HG02610 (cell line): ENCODE measurements around the gene DLGAP1.

Experiments
- ATAC-seq: cut with Tn5 transposase; IDR thresholded peaks from one replicate; pipeline ENCODE4 v1.9.1; 2021; ENCODE audit warnings: mild to moderate bottlenecking, moderate library complexity; ENCODE audit not compliant: unreplicated experiment

The DLGAP1 gene

GRCh38 chr18:3960977-3961376, 494.1 kb downstream of the DLGAP1 start:
- no peak for ATAC-seq

DNA sequence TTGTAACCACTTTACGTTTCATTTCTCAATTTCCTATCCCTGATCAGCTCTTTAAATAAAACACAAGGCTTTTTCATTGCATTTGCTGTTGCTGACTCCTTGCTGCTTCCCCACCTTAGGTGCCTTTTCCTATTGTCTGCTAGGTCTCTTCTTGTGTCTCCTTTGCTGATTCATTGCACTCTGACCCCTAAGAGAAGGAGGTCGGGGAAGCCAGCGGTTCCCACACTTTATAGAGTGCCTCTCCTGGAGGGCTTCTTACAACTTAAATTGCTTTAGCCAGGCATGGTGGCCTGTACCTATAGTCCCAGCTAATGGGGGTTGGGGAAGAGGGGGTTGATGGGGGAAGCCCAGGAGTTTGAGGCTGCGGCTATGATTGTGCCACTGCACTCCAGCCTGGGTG, 495.0 kb downstream of the DLGAP1 start:
- ATAC-seq = no peak

- no peak for ATAC-seq
These were observed 503.1 kb downstream of the DLGAP1 start for GRCh38 chr18:3952031-3952430.

DNA sequence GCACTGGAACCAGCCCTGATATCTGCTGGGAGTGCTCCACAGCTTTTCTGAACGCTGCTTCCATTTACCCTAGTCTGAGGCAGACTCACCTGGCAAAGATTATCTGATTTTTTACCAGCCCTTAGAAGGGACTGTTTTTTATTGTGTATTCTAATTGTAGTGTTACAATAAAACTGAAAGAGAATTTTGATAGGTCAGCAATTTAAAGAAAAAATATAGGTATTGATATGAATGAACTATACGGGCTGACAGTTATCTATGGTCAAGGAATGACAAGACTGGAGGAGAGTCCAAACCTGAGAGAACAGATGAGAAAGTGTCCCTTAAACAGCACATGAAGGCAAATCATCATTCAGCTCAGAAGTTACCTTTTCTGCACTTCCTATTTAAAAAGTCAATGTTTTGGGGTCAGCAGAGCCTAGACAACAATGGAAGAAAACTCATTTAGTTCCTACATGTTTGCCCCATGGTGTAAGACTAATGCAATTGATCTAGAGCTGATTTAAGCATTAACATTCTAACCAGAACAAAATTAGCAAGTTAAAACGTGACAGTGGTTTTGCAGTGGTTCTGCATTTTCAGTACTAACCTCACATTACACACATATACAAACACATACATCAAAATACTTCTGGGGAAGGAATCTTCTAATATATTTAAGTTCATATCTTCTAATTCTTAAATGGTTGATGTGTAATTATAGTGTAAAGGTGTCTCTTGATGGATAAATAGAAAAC, 504.3 kb downstream of the DLGAP1 start:
- ATAC-seq = no peak

GRCh38 chr18:3948958-3949357, 506.1 kb downstream of the DLGAP1 start:
- no peak for ATAC-seq

- no peak for ATAC-seq
These were observed 507.7 kb downstream of the DLGAP1 start for GRCh38 chr18:3947383-3947782.

DNA sequence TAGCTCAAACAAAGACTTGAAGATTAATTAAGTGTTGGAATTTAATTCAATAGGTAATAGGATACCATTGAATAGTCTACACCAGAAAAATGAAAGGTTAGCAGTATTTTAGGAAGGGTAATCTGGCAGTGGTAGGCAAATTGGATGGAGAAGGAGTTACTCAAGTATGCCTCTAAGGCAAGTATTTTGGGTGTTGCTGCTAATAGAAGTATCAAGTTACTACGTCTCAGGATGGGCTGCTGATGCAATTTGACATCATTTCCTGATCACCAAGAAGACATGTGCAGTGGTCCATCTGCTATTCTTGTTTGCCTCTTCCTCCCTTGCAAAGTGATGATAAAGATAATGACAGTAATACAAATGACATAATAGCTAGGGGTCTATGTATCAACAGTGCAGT, 519.8 kb downstream of the DLGAP1 start:
- no peak for ATAC-seq

DNA sequence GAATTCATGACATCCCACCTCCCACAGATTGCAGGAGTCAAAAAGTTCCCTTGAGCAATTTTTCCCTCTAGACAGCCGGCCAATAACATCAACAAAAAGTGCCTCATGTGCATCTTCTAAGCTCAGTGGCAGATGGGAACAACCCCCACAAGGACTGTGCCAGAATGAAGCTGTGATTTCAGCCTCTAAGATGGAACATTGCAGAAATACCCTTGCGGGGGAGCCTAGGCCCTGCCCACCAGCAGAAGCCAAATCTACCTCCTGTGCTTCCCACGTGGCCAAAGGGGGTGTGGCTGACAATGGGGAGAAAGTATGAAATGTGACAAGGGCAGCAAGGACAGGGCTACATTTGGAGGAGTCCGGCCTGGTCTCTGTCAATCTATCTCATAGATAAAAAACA, 522.8 kb downstream of the DLGAP1 start:
- ATAC-seq = no peak

- no peak for ATAC-seq
These were observed 523.5 kb downstream of the DLGAP1 start for GRCh38 chr18:3931542-3932112.

DNA sequence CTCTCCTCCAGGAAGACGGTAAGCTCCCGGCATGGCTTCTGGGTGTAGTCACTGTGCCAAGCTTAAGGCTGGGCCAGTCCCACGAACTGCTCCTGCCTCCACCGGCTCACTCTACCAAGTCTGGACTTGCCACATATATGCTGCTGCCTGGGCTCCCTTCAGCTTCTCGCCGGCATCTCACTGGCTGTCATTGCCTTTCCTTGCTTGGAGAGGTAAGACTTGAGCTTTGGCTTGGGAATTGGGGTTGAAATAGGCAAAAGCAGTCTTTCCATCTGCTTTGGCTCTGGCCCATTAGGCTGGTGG, 524.1 kb downstream of the DLGAP1 start:
- ATAC-seq = no peak

DNA sequence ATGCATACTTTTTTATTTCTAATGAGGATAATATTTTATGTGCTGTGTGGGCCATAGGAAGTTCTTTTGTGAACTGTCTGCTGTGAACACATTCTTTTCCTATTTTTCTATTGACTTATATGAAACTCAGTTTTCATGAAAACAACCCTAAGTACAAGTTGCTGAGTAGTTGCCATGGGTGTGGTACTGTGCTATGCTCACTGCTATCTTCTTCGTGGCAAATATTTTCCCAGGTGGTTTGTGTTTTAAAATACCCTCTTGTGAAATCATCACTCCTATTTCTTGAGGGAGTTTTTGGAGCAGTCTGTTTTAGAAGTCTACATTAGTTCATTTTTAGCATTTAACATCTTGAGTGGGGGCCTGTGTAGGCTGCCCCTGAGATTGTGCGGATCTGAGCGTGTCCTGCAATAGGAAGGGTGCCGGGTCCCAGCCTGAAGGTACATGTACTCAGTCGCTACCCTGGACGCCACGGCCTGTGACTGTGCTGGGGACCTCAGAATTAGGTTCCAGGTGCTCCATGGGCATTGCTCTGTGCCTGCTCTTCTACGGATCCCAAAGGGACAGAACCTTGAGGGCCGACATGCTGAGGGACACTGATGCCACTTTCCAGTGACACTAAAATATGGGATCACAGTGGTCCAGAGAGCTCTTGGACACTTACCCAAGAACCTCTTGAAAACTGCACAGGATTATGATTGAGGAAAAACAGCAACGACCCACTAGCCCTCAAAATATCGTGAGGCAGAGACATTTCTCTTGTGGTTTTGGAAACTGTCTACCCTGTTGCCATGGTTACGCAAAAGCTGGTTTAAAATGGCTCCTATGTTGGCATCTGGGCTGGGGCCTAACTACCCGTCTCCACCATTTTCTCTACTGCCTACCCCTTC, 524.7 kb downstream of the DLGAP1 start:
- ATAC-seq = no peak

DNA sequence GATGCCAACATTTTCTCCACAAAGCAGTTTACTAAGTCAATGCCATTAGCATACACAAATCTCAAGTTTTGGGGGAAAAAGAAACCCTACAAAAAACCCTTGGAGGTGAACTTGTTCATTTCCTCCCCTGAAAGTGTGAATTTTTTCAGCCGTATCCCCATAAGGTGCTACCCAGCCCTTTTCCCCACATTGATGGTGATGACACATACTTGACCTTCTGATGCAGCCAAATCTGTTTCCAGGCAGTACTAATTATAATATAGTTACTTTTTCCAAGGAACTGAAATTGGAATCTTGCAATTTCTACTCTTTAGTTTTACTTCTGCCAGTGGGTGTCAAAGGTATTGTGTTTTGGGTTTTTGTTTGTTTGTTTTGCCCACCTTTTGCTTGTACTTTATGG, 530.7 kb downstream of the DLGAP1 start:
- no peak for ATAC-seq

DNA sequence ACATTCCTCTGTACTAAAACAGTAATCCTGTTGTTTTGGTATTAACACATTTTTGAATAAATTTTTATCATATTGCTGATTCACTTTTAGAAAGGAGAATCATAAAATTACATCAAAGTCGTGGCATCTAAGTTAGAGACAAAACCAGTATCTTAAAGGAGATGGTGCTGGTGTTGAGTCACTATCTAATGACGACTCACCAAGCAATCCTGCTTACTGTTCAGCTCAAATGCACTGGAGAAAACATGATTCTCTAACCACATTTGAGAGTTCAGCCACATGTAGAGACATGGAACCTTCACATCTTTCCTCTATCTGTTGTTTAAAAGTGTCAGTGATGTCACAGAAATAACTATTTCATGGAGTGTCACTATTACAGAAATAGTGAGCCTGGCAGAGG, 531.4 kb downstream of the DLGAP1 start:
- no peak for ATAC-seq

DNA sequence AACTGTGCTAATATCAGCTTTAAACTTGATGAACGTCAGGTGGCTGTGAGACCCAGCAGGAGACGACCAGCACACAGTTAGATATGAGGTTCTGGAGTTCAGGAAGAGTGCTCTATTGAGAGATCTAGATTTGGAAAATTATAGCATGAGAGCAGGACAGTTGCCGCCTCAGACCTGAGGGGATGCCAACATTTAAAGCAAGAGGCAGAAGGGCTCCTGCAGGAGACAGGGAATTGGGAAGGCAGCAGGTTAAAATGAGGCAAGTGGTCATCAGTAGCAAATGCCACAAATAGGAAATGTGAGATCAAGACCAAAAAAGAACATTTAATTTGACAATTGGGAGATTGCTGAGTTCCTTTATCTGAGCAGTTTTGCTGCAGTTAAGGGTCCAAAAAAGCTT, 533.3 kb downstream of the DLGAP1 start:
- no peak for ATAC-seq

- ATAC-seq = no peak
These were observed 534.3 kb downstream of the DLGAP1 start for GRCh38 chr18:3920832-3921231.

DNA sequence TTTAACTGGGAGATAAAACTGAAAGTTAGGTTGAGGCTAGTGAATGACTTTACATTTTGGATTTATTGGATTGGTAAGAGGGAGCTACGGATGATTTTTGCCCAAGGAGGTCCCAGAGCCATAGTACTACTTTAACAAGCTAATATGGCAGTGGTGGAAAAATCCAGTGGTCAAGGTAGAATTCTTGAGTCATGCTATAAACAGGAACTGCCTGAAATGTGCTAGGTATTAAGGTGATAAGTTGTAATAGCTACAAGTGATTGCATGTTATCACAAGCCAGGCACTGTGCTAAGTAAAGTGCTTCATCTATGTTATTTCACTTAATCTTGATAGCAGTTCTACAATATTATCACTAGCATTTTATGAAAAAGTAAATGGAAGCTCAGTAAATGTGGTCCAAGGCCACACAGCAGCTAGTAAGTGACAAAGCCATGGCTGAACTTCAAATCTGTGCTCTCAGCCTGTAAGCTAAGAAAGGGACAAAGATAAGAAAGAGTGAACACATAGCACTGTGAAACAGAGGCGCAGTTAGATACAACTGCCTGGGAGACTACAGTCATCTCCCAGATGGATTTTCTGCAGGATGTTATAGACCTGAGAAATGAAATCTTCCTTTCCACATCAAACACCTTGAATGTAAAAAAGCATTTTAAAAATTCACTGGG, 535.6 kb downstream of the DLGAP1 start:
- ATAC-seq = no peak

GRCh38 chr18:3916082-3916481, 539.0 kb downstream of the DLGAP1 start:
- ATAC-seq = no peak

- ATAC-seq = no peak
These were observed 540.1 kb downstream of the DLGAP1 start for GRCh38 chr18:3914833-3915610.

GRCh38 chr18:3914109-3914508, 541.0 kb downstream of the DLGAP1 start:
- ATAC-seq = no peak

DNA sequence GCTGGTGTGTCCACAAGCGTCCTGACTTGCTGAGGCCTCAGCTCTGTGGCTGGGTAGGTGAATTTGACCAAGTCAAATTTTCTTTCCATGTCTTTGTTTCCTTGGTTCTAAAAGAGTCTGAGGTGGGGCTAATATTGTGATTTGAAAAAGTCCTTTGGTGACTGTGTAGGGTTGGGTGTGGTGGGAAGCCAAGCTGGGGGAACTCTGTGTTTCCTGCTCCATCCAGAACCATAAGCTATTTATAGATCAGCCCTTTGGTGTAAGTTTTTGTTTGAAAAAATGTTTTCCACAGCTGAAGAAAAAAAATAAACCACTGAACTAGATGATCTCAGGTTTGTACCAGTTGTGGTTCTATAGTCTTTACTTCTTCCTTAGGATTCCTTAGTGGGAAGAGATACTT, 542.4 kb downstream of the DLGAP1 start:
- ATAC-seq = no peak

DNA sequence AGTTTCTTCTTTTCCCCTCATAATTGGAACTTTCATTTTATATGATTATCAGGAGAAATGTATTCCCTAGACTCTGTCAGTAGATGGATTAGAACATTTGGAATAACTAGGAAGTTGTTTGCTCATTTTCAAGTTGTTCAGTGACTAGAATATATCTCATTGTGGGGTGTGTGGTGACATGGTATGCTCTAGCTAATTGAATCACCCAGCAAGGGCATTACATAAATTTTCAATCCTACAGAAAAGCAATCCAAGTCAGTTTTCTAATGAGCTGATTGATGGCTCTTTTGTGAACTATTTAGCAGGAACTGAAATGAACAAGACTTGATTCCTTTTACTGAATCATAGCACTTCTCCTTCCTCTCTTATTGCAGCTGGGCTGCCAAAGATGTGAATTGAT, 543.7 kb downstream of the DLGAP1 start:
- ATAC-seq = no peak
